Endothelial cell of umbilical vein (primary cell): Measurements from ENCODE around the gene CEBPA.

Source experiments
- CTCF ChIP-seq, 2 donors: IDR thresholded peaks; 1 replicate in 1 of 2; 2 replicates in 1 of 2; pipeline ENCODE4 v1.5.1; 2011; ENCODE audit warnings: low read length in 2 of 2, mild to moderate bottlenecking in 2 of 2, moderate library complexity in 2 of 2, control low read depth in 1 of 2, inconsistent platforms in 1 of 2, low read depth in 1 of 2; ENCODE audit not compliant: insufficient read depth in 1 of 2; ENCODE audit errors: extremely low read depth in 1 of 2
- EZH2 ChIP-seq: IDR thresholded peaks from 2 replicates; pipeline ENCODE4 v1.6.1; 2012; ENCODE audit warnings: borderline replicate concordance, low read depth, mild to moderate bottlenecking, moderate library complexity, low read length, inconsistent platforms; ENCODE audit not compliant: severe bottlenecking
- POLR2A ChIP-seq: IDR thresholded peaks from 2 replicates; pipeline ENCODE4 v1.6.1; 2012; ENCODE audit warnings: low read depth, mild to moderate bottlenecking, control low read depth, low read length
- POLR2AphosphoS5 ChIP-seq: IDR thresholded peaks from 2 replicates; pipeline ENCODE4 v1.6.1; 2012; ENCODE audit warnings: low read depth, mild to moderate bottlenecking, control low read depth, low read length, moderate library complexity; ENCODE audit not compliant: insufficient read depth
- TF ChIP-seq, protein P1 (sequence below): IDR thresholded peaks from 2 replicates; pipeline ENCODE4 v1.6.1; 2011; ENCODE audit not compliant: insufficient read depth, insufficient read length

GRCh38 chr19:33325920-33326319 lies 23.6 kb upstream of the CEBPA start:
- TF ChIP-seq CTCF (IDR thresholded peaks at IDR 0.05; ENCODE audit: extremely low read depth in 1 of 2, insufficient read depth in 1 of 2, low read depth in 1 of 2, low read length in 2 of 2) (no peak), POLR2A (no peak), POLR2AphosphoS5 (no peak), EZH2 (no peak)
- TF ChIP-seq, protein P1, sequence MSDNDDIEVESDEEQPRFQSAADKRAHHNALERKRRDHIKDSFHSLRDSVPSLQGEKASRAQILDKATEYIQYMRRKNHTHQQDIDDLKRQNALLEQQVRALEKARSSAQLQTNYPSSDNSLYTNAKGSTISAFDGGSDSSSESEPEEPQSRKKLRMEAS: no peak
